ENCODE measurements around the gene SPPL2B. TPM values are rescaled to one million over a fixed set of nuclear protein-coding genes. Genes with fewer than 3 reads are reported as not detected.
"Not testable (repeated sequence)": the region's sequence is repeated elsewhere in the genome, so short reads cannot be mapped to it uniquely, and the experiment has no call there.

Gene SPPL2B, protein sequence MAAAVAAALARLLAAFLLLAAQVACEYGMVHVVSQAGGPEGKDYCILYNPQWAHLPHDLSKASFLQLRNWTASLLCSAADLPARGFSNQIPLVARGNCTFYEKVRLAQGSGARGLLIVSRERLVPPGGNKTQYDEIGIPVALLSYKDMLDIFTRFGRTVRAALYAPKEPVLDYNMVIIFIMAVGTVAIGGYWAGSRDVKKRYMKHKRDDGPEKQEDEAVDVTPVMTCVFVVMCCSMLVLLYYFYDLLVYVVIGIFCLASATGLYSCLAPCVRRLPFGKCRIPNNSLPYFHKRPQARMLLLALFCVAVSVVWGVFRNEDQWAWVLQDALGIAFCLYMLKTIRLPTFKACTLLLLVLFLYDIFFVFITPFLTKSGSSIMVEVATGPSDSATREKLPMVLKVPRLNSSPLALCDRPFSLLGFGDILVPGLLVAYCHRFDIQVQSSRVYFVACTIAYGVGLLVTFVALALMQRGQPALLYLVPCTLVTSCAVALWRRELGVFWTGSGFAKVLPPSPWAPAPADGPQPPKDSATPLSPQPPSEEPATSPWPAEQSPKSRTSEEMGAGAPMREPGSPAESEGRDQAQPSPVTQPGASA
- 31.6 and 36.5 TPM in 2 replicates for total RNA-seq (2014; rRNA removed; shearing (Covaris generic))

DNA sequence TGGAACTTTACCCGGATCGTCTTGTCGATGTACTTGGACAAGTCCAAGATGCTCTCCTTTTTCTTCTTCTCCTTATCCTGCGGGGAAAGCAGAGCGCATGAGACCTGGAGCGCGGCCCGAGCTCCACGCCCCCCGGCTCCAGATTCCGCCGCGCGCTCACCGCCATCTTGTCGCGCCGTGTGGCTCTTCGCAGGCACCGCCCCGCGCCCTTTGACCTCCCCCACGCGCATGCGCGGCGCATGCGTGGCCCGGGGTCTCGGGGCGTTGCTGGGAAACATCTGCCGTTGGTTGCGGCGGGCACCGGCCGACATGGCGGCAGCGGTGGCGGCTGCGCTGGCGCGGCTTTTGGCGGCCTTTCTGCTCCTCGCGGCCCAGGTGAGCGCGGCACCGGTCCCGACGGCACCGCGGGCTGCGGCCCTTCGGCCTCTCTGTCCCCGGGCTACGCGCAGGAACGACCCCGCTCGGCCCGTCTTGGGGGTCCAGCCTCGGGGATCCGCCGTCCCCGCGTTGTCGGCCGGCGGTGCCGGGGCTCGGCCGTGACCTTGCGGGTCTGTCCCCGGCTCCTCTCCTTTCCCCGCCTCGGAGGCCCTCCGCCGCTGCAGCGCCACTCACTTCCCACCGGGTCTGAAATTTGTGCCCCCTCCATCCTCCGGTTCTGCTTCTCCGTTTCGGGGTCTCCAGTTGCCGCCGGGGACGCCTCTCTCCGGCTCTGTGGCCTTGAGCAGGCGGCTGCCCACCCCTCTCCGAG, at the start of gene SPPL2B, which contains the start of gene LSM7:
TSS of gene SPPL2B (plus strand) at position 284 of the 748 bp plus-strand sequence. CDS start at position 310, 26 bp downstream.
TSS of gene LSM7 (minus strand) at position 186 of the 748 bp plus-strand sequence. CDS start at position 166, 20 bp downstream.
- in situ Hi-C loops (cut with HindIII; ENCODE audit: low sequenced_read_pairs) = loop anchor here (5.0 kb wide), 1 partner anchor 84 kb away; no protein-coding TSS in a partner anchor
- peak; percentile 83 for DNase-seq (ENCODE audit: low spot score)

- DNase-seq (ENCODE audit: low spot score) = no peak
- in situ Hi-C loops (cut with HindIII; ENCODE audit: low sequenced_read_pairs) = no loop called here
Measured at GRCh38 chr19:2280633-2281264, 47.7 kb upstream of the SPPL2B start.

- DNase-seq (ENCODE audit: low spot score); in situ Hi-C loops (cut with HindIII; ENCODE audit: low sequenced_read_pairs): not testable (repeated sequence)
Measured at GRCh38 chr19:2281265-2282061, 47.0 kb upstream of the SPPL2B start.

DNA sequence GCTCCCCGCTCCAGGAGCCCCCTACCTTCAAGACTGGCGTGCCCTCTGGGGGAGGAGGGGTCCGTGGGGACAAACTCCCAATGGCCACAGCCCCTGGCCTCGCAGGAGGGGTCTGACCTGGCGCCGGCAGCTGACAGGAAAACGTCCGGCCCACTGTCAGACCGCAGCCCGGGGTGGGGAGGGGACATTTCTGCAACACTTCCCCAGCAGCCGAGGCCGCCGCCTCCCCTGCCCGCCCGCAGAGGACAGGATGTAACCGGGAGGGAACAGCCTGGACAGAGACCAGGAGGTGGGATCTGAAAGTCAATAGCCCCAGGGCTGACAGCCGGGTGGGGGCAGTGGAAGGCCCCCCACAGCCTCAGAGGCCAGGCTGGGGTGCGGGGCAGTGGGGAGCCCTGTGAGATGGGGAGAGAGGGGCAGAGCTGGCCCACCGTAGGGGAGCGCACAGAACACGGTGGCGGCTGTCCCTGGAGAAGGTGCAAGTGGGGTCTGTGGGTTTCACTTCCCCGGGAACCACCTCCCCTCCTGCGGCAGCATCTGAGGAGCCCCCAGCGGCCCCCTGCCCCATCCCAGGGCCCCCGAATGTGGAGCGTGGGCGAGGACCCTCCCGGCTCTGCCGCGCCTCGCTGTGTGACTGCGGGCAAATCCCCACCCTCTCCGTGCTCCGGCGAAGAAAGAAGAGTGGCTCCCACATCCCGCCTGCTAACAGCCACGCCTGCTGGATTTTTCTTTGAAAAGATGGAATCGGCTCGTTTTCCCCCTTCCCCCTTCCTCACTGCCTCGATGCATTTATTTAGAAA, 46.2 kb upstream of the SPPL2B start, which contains the start of gene PEAK3:
TSS of gene PEAK3 (minus strand) at position 114 of the 800 bp plus-strand sequence. CDS start 1,244 bp downstream, outside the sequence.
- DNase-seq (ENCODE audit: low spot score) = no peak
- in situ Hi-C loops (cut with HindIII; ENCODE audit: low sequenced_read_pairs) = no loop called here

- no peak for DNase-seq (ENCODE audit: low spot score)
- in situ Hi-C loops (cut with HindIII; ENCODE audit: low sequenced_read_pairs) = no loop called here
Measured at GRCh38 chr19:2282862-2283237, 45.6 kb upstream of the SPPL2B start.

DNA sequence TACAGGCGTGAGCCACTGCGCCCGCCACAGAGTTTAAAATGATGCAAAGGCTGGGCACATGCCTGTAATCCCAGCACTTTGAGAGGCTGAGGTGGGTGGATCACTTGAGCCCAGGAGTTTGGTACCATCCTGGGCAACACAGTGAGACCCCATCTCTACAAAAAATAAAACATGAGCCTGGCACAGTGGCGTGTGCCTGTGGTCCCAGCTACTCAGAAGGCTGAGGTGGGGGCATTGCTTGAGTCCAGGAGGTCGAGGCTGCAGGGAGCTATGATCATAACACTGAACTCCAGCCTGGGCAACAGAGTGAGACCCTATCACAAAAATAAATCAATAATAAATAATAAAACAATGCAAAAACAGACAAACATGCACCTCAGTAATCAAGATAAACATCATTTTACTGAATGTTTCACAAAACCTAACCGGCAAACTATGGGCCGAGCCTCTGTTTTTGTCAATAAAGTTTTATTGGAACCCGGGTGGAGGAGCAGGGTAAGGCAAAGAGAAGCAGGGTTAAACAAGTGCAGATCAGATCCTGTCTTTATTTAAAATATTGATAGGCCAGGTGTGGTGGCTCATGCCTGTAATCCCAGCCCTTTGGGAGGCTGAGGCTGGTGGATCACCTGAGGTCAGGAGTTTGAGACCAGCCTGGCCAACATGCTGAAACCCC, 44.5 kb upstream of the SPPL2B start:
- DNase-seq (ENCODE audit: low spot score) = no peak
- in situ Hi-C loops (cut with HindIII; ENCODE audit: low sequenced_read_pairs) = no loop called here

DNA sequence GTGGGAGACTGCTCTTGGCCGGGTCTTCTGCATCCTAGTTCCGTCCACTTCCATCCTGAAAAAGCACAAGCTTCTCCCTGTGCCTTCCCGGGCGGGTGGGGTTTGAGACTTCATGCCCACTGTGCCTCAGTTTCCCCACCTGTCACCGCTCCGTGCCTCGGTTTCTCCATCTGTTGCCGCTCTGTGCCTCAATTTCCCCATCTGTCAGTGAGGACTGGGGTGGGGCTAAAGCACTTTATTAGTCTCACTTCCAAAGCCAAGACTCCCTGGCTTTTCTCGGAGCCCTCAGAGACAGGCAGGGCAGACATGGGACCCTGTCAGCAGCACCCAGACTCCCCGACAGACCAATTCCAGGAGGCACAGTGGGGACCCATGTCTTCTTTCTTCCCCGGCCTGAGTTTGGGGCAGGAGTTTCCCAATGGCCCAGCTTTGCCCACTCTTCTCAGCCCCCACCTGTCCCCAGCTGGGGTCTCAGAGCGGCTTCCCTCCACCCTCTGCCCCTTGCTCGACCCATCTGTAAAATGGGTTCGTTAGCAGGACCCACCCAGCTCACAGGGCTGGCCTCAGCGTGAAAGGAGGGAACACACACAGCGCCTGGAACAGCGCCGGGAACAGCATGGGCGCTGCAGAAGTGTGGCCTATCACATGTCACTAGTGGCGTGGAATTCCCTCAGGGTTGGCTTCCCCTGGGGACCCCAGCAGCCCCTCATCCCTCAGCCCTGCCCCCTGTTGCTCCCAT, 41.9 kb upstream of the SPPL2B start:
- in situ Hi-C loops (cut with HindIII; ENCODE audit: low sequenced_read_pairs) = no loop called here
- DNase-seq (ENCODE audit: low spot score) = no peak

- DNase-seq (ENCODE audit: low spot score) = no peak
- in situ Hi-C loops (cut with HindIII; ENCODE audit: low sequenced_read_pairs) = no loop called here
Measured at GRCh38 chr19:2287585-2288337, 40.7 kb upstream of the SPPL2B start.

DNA sequence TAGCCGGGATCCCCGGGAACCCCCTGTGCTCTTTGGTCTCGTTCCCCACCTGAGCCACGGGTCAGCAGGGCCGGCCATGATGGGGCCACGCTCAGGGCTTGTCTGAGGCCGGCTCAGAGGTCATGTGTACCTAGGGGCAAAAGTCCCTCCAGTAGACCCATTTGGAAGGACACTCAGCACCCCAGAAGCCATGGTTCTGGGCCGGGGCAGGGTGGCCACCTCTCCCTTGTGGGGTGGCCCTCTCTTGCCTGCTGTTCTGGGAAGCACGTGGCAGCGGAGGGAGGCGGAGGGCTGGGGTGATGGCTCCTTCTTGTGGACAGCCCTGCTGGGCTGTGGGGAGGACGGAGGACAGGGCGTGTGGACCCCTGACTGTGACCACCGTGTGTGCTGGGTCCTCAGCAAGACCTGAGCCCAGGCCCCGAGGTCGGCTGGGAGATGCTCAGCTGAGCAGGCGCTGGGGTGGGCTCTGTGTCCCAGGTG, 40.1 kb upstream of the SPPL2B start:
- in situ Hi-C loops (cut with HindIII; ENCODE audit: low sequenced_read_pairs) = no loop called here
- no peak for DNase-seq (ENCODE audit: low spot score)

- in situ Hi-C loops (cut with HindIII; ENCODE audit: low sequenced_read_pairs) = no loop called here
- DNase-seq (ENCODE audit: low spot score) = no peak
Measured at GRCh38 chr19:2288818-2289713, 39.4 kb upstream of the SPPL2B start.

- no peak for DNase-seq (ENCODE audit: low spot score)
- in situ Hi-C loops (cut with HindIII; ENCODE audit: low sequenced_read_pairs) = no loop called here
Measured at GRCh38 chr19:2289714-2290435, 38.6 kb upstream of the SPPL2B start.

- in situ Hi-C loops (cut with HindIII; ENCODE audit: low sequenced_read_pairs) = no loop called here
- DNase-seq (ENCODE audit: low spot score) = no peak
Measured at GRCh38 chr19:2290441-2291184, 37.9 kb upstream of the SPPL2B start.

- in situ Hi-C loops (cut with HindIII; ENCODE audit: low sequenced_read_pairs) = no loop called here
- no peak for DNase-seq (ENCODE audit: low spot score)
Measured at GRCh38 chr19:2291185-2291751, 37.2 kb upstream of the SPPL2B start.
